ENCODE results near the gene USP25.

Gene USP25

GRCh38 chr21:15722591-15723324 is 7.0 kb upstream of the USP25 start:
- H3K4me2 ChIP-seq (ENCODE audit: insufficient read depth, low read length), result no peak overlapping the region

GRCh38 chr21:15725949-15726348 is 3.8 kb upstream of the USP25 start:
- TF ChIP-seq CTCF (IDR thresholded peaks at IDR 0.05; ENCODE audit: borderline replicate concordance, extremely low read depth, low read length, poor library complexity, severe bottlenecking), result no peak
- no peak for TF ChIP-seq EZH2 (IDR thresholded peaks at IDR 0.05; ENCODE audit: borderline replicate concordance, low read depth, low read length, severe bottlenecking)
- DNase-seq, result no peak
- Histone ChIP-seq H2AFZ (ENCODE audit: low read depth, low read length) (no peak overlapping the region), H3K36me3 (ENCODE audit: insufficient read depth, low read length) (no peaks in the 10 kb centered on the region; the same call in 1 of the 2 replicates), H3K27ac (ENCODE audit: low read length) (no peak overlapping the region), H3K9ac (ENCODE audit: low read depth, low read length) (no peak overlapping the region), H3K27me3 (ENCODE audit: insufficient read depth, low read length, poor library complexity) (no peaks in the 10 kb centered on the region), H3K79me2 (ENCODE audit: insufficient read depth, low read length) (peaks cover 7% of the 10 kb centered on the region), H3K9me3 (ENCODE audit: insufficient read depth, low read length, severe bottlenecking) (no peaks in the 10 kb centered on the region), H3K4me1 (ENCODE audit: insufficient read depth, low read length) (peaks cover 8% of the 10 kb centered on the region), H3K4me3 (ENCODE audit: low read depth in 1 of 2, low read length in 2 of 2) (no peak overlapping the region), H4K20me1 (ENCODE audit: insufficient read depth, low read length) (peaks cover 5% of the 10 kb centered on the region; the same call in 1 of the 2 replicates), H3K4me2 (ENCODE audit: insufficient read depth, low read length) (no peak overlapping the region)
- no peak for ATAC-seq (ENCODE audit: insufficient read depth, low read depth)

More at GRCh38 chr21:15722591-15723324, 7.0 kb upstream of the USP25 start:
- Histone ChIP-seq H3K4me1 (ENCODE audit: insufficient read depth, low read length) (no peaks in the 10 kb centered on the region), H4K20me1 (ENCODE audit: insufficient read depth, low read length) (no peaks in the 10 kb centered on the region), H3K36me3 (ENCODE audit: insufficient read depth, low read length) (no peaks in the 10 kb centered on the region), H3K27ac (ENCODE audit: low read length) (no peak overlapping the region), H3K9ac (ENCODE audit: low read depth, low read length) (no peak overlapping the region), H3K79me2 (ENCODE audit: insufficient read depth, low read length) (no peaks in the 10 kb centered on the region), H3K9me3 (ENCODE audit: insufficient read depth, low read length, severe bottlenecking) (no peaks in the 10 kb centered on the region), H3K27me3 (ENCODE audit: insufficient read depth, low read length, poor library complexity) (no peaks in the 10 kb centered on the region), H3K4me3 (ENCODE audit: low read depth in 1 of 2, low read length in 2 of 2) (no peak overlapping the region), H2AFZ (ENCODE audit: low read depth, low read length) (no peak overlapping the region)
- DNase-seq (no peak), ATAC-seq (ENCODE audit: insufficient read depth, low read depth) (no peak)
- TF ChIP-seq EZH2 (IDR thresholded peaks at IDR 0.05; ENCODE audit: borderline replicate concordance, low read depth, low read length, severe bottlenecking) (no peak), CTCF (IDR thresholded peaks at IDR 0.05; ENCODE audit: borderline replicate concordance, extremely low read depth, low read length, poor library complexity, severe bottlenecking) (no peak)

- Histone ChIP-seq H3K9ac (ENCODE audit: low read depth, low read length) (no peak overlapping the region), H3K4me2 (ENCODE audit: insufficient read depth, low read length) (no peak overlapping the region), H3K79me2 (ENCODE audit: insufficient read depth, low read length) (peaks cover 28% of the 10 kb centered on the region), H3K4me3 (ENCODE audit: low read depth in 1 of 2, low read length in 2 of 2) (no peak overlapping the region), H2AFZ (ENCODE audit: low read depth, low read length) (no peak overlapping the region), H4K20me1 (ENCODE audit: insufficient read depth, low read length) (peaks cover 14% of the 10 kb centered on the region; the same call in 1 of the 2 replicates), H3K36me3 (ENCODE audit: insufficient read depth, low read length) (no peaks in the 10 kb centered on the region; the same call in 1 of the 2 replicates), H3K27ac (ENCODE audit: low read length) (no peak overlapping the region), H3K4me1 (ENCODE audit: insufficient read depth, low read length) (peaks cover 27% of the 10 kb centered on the region), H3K9me3 (ENCODE audit: insufficient read depth, low read length, severe bottlenecking) (no peaks in the 10 kb centered on the region), H3K27me3 (ENCODE audit: insufficient read depth, low read length, poor library complexity) (no peaks in the 10 kb centered on the region)
- no peak for TF ChIP-seq CTCF (IDR thresholded peaks at IDR 0.05; ENCODE audit: borderline replicate concordance, extremely low read depth, low read length, poor library complexity, severe bottlenecking)
- no peak for TF ChIP-seq EZH2 (IDR thresholded peaks at IDR 0.05; ENCODE audit: borderline replicate concordance, low read depth, low read length, severe bottlenecking)
- DNase-seq, result no peak
- ATAC-seq (ENCODE audit: insufficient read depth, low read depth), result no peak
These were observed 1.7 kb upstream of the USP25 start for GRCh38 chr21:15728046-15728445.

Measured in DND-41 (cell line).